Loucy (cell line): ENCODE data around the gene OTUD1.

Experiments used
- H2AFZ ChIP-seq: fragments of 200-600 bp; sonication (generic); 2 replicates; pipeline ENCODE4 v1.6.0; 2016; ENCODE audit warnings: antibody characterized with exemption, mild to moderate bottlenecking, low read length, moderate library complexity
- H3F3A ChIP-seq: fragments of 200-600 bp; 2 replicates; pipeline ENCODE4 v1.6.0; 2016; ENCODE audit warnings: antibody characterized with exemption, low read depth, mild to moderate bottlenecking
- H3K27me3 ChIP-seq: fragments of 200-600 bp; sonication (generic); 2 replicates; pipeline ENCODE4 v1.6.1; 2014; ENCODE audit warnings: low read length, mild to moderate bottlenecking; ENCODE audit not compliant: insufficient read depth, poor library complexity, severe bottlenecking
- H3K36me3 ChIP-seq: fragments of 200-600 bp; sonication (generic); 2 replicates; pipeline ENCODE4 v1.6.1; 2016; ENCODE audit warnings: low read length; ENCODE audit not compliant: insufficient read depth
- H3K4me1 ChIP-seq: fragments of 200-600 bp; sonication (generic); 2 replicates; pipeline ENCODE4 v1.5.1; 2014; ENCODE audit warnings: low read length, mild to moderate bottlenecking; ENCODE audit not compliant: insufficient read depth, poor library complexity, severe bottlenecking
- H3K4me2 ChIP-seq: fragments of 200-600 bp; sonication (generic); 2 replicates; pipeline ENCODE4 v1.6.0; 2014; ENCODE audit warnings: antibody characterized with exemption, low read length, low read depth, mild to moderate bottlenecking; ENCODE audit not compliant: poor library complexity, severe bottlenecking
- H3K4me3 ChIP-seq: fragments of 200-600 bp; sonication (generic); 2 replicates; pipeline ENCODE4 v1.5.1; 2014; ENCODE audit warnings: low read length, mild to moderate bottlenecking, mixed read lengths; ENCODE audit not compliant: poor library complexity, severe bottlenecking
- H3K79me2 ChIP-seq: fragments of 200-600 bp; sonication (generic); 2 replicates; pipeline ENCODE4 v1.6.1; 2014; ENCODE audit warnings: low read length; ENCODE audit not compliant: insufficient read depth
- H3K9ac ChIP-seq: fragments of 200-600 bp; sonication (generic); 2 replicates; pipeline ENCODE4 v1.6.0; 2014; ENCODE audit warnings: mild to moderate bottlenecking, low read depth, low read length, moderate library complexity; ENCODE audit not compliant: poor library complexity, severe bottlenecking
- H3K9me2 ChIP-seq: fragments of 200-600 bp; sonication (generic); replicated peaks from 2 replicates; pipeline ENCODE4 v1.6.1; 2016; ENCODE audit warnings: low read depth, low read length, mixed read lengths
- H3K9me3 ChIP-seq: fragments of 200-600 bp; sonication (generic); 2 replicates; pipeline ENCODE4 v1.6.1; 2014; ENCODE audit warnings: mild to moderate bottlenecking, antibody characterized with exemption, low read length, low read depth; ENCODE audit not compliant: insufficient read depth
- H4K20me1 ChIP-seq: fragments of 200-600 bp; sonication (generic); 2 replicates; pipeline ENCODE4 v1.6.0; 2014; ENCODE audit warnings: antibody characterized with exemption, low read length, mild to moderate bottlenecking; ENCODE audit not compliant: insufficient read depth, poor library complexity, severe bottlenecking
- CTCF ChIP-seq: fragments of 200-600 bp; sonication (generic); conservative IDR thresholded peaks from 2 replicates; pipeline ENCODE4 v1.5.1; 2014; ENCODE audit warnings: mild to moderate bottlenecking, antibody characterized with exemption, low read length
- EZH2phosphoT487 ChIP-seq: fragments of 200-600 bp; IDR thresholded peaks from 2 replicates; pipeline ENCODE4 v1.6.1; 2018; ENCODE audit warnings: antibody characterized with exemption, mild to moderate bottlenecking, moderate library complexity, borderline replicate concordance

OTUD1 gene

GRCh38 chr10:23467012-23467411, 28.1 kb downstream of the OTUD1 start:
- TF ChIP-seq EZH2phosphoT487 (no peak), CTCF (no peak)
- H3K79me2 ChIP-seq: no peaks in the 10 kb centered on the region
- H3K9ac ChIP-seq: no peak overlapping the region
- no peak overlapping the region for H2AFZ ChIP-seq
- H3K9me3 ChIP-seq: no peaks in the 10 kb centered on the region
- H3K27me3 ChIP-seq: no peaks in the 10 kb centered on the region
- H3K36me3 ChIP-seq: no peaks in the 10 kb centered on the region
- H3K9me2 ChIP-seq: no peaks in the 10 kb centered on the region
- H3K4me2 ChIP-seq: no peak overlapping the region
- no peaks in the 10 kb centered on the region for H3K4me1 ChIP-seq
- H4K20me1 ChIP-seq: no peaks in the 10 kb centered on the region
- H3K4me3 ChIP-seq: no peak overlapping the region
- no peaks in the 10 kb centered on the region for H3F3A ChIP-seq

- no peak overlapping the region for H3K4me2 ChIP-seq
Observed at GRCh38 chr10:23467548-23467947, 28.7 kb downstream of the OTUD1 start.

GRCh38 chr10:23469596-23470237, 30.8 kb downstream of the OTUD1 start:
- Histone ChIP-seq H3K9ac (no peak overlapping the region), H3K27me3 (no peaks in the 10 kb centered on the region), H3K79me2 (no peaks in the 10 kb centered on the region), H3K4me2 (no peak overlapping the region), H4K20me1 (no peaks in the 10 kb centered on the region), H3K9me2 (no peaks in the 10 kb centered on the region), H3K4me1 (no peaks in the 10 kb centered on the region), H3K4me3 (no peak overlapping the region), H3K9me3 (no peaks in the 10 kb centered on the region), H3K36me3 (no peaks in the 10 kb centered on the region), H2AFZ (no peak overlapping the region), H3F3A (no peaks in the 10 kb centered on the region)
- no peak for TF ChIP-seq EZH2phosphoT487

More at GRCh38 chr10:23467548-23467947, 28.7 kb downstream of the OTUD1 start:
- no peaks in the 10 kb centered on the region for H3K79me2 ChIP-seq
- H3K36me3 ChIP-seq: no peaks in the 10 kb centered on the region
- no peaks in the 10 kb centered on the region for H3K9me2 ChIP-seq
- H3F3A ChIP-seq: no peaks in the 10 kb centered on the region
- H3K4me3 ChIP-seq: no peak overlapping the region
- no peak overlapping the region for H2AFZ ChIP-seq
- TF ChIP-seq EZH2phosphoT487 (no peak), CTCF (no peak)
- H3K9ac ChIP-seq: no peak overlapping the region
- H3K27me3 ChIP-seq: no peaks in the 10 kb centered on the region
- H4K20me1 ChIP-seq: no peaks in the 10 kb centered on the region
- no peaks in the 10 kb centered on the region for H3K9me3 ChIP-seq
- H3K4me1 ChIP-seq: no peaks in the 10 kb centered on the region

- Histone ChIP-seq H3K4me1 (no peaks in the 10 kb centered on the region), H3K9me3 (no peaks in the 10 kb centered on the region), H3K79me2 (no peaks in the 10 kb centered on the region), H3K27me3 (no peaks in the 10 kb centered on the region), H3K4me3 (no peak overlapping the region), H4K20me1 (no peaks in the 10 kb centered on the region), H3K36me3 (no peaks in the 10 kb centered on the region), H2AFZ (no peak overlapping the region), H3K9ac (no peak overlapping the region), H3F3A (no peaks in the 10 kb centered on the region), H3K9me2 (no peaks in the 10 kb centered on the region), H3K4me2 (no peak overlapping the region)
- TF ChIP-seq CTCF: no peak
- TF ChIP-seq EZH2phosphoT487: no peak
Observed at GRCh38 chr10:23472181-23472580, 33.3 kb downstream of the OTUD1 start.
